PFSK-1 (cell line): ENCODE measurements around the gene NUSAP1.
A peak's percentile ranks its signal among the peaks of the same experiment; 100 is the strongest.

Source experiments
- FOXP2 ChIP-seq: optimal IDR thresholded peaks from 2 replicates; pipeline ENCODE3; 2011; ENCODE audit warnings: borderline replicate concordance, control low read depth, inconsistent platforms; ENCODE audit not compliant: insufficient read depth; ENCODE audit errors: extremely low read length, extremely low read depth
- POLR2AphosphoS5 ChIP-seq: IDR thresholded peaks from 2 replicates; pipeline ENCODE4 v1.6.1; 2012; ENCODE audit warnings: low read depth, mild to moderate bottlenecking, control low read depth, low read length, moderate library complexity
- REST ChIP-seq, 2 experiments: IDR thresholded peaks; 2 replicates each; pipeline versions ENCODE4 v1.6.1 to v1.8.0; 2011 to 2012; ENCODE audit warnings: low read depth in 2 of 2, low read length in 2 of 2, control low read depth in 1 of 2, inconsistent platforms in 1 of 2, mild to moderate bottlenecking in 1 of 2, moderate library complexity in 1 of 2; ENCODE audit not compliant: insufficient read depth in 1 of 2
- SIN3A ChIP-seq: IDR thresholded peaks from 2 replicates; pipeline ENCODE4 v1.6.1; 2012; ENCODE audit warnings: mild to moderate bottlenecking, low read length, moderate library complexity, borderline replicate concordance; ENCODE audit not compliant: insufficient read depth
- TAF1 ChIP-seq: IDR thresholded peaks from 2 replicates; pipeline ENCODE4 v1.6.1; 2012; ENCODE audit warnings: low read length, control low read depth, borderline replicate concordance; ENCODE audit not compliant: insufficient read depth

NUSAP1 gene

GRCh38 chr15:41408234-41408641, 75.6 kb downstream of the NUSAP1 start:
- TF ChIP-seq TAF1 (no peak), REST (IDR thresholded peaks at IDR 0.05; ENCODE audit: insufficient read depth in 1 of 2, low read depth in 2 of 2, low read length in 2 of 2) (no peak), FOXP2 (no peak), POLR2AphosphoS5 (no peak), SIN3A (no peak)

DNA sequence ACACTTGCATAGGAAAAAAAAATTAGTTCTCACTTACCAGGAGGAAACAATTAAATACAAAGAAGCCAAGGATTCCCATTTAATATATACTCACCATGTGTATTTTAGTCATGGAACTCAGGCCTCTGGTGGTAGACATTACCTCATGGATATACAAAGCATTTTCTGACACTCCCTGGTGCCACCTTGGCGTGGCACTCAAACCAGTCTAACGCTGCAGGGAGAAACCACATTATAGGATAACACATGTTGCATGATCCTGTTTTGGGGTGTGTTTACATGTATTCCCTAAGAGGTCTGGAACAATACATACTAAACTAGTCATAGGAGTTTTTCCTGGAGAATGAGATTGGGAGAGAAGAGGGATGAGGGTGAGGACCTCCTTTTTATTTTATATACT, 78.3 kb downstream of the NUSAP1 start:
- TF ChIP-seq POLR2AphosphoS5: no peak

DNA sequence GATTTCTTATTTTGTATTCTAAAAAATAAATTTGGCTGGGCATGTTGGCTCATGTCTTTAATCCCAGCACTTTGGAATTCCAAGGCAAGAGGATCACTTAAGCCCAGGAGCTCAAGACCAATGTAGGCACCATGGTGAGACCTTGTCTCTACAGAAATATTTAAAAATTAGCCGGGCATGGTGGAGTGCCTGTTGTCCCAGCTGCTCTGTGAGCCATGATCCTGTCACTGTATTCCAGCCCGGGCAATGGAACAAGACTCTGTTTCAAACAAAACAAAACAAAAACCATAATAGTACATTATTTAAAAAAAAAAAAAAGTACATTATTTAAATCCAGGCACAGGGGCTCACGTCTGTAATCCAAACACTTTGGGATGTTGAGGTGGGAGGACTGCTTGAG, 78.8 kb downstream of the NUSAP1 start:
- no peak for TF ChIP-seq POLR2AphosphoS5
- no peak for TF ChIP-seq TAF1
- no peak for TF ChIP-seq SIN3A
- TF ChIP-seq REST (IDR thresholded peaks at IDR 0.05; ENCODE audit: insufficient read depth in 1 of 2, low read depth in 2 of 2, low read length in 2 of 2): no peak
- TF ChIP-seq FOXP2: no peak

- TF ChIP-seq REST (IDR thresholded peaks at IDR 0.05; ENCODE audit: insufficient read depth in 1 of 2, low read depth in 2 of 2, low read length in 2 of 2) (no peak), FOXP2 (no peak), TAF1 (no peak), SIN3A (no peak; the same call in 1 of the 2 replicates), POLR2AphosphoS5 (no peak)
Observed at GRCh38 chr15:41416128-41416741, 83.6 kb downstream of the NUSAP1 start.

DNA sequence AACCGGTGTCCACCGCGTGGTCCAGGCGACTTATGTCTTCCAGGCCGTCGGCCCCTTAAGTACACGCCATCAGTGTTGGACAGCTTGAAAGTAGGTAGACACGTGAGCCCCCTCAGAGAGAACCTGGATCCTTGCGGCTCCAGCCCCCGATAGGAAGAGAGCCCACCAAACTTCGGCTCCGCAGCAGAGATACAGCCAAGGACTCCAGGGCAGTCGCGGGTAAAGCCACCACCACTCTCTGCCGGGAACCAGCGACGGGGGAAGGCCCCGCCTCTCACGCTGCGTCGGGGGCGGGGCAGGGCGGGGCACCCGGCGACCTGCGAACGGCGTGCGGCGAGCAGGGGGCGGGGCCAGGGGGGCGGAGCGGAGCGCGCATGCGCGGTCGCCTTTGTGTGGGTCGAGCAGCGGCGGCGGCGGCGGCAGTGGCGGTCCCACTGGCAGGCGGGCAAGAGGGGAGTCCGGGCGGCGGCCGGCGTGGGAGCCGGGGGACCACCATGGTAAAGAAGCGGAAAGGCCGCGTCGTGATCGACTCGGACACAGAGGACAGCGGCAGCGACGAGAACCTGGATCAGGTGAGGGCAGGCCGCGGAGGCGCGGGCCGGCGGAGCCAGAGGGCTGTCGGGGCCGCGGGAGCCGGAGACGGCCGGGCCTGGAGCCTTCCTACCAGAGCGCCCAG, 84.2 kb downstream of the NUSAP1 start, which contains the start of gene RTF1:
TSS of gene RTF1 (plus strand) at position 354 of the 676 bp plus-strand sequence. CDS start at position 375, 21 bp downstream.
- TF ChIP-seq TAF1 (peak; percentile 97), REST (IDR thresholded peaks at IDR 0.05; ENCODE audit: insufficient read depth in 1 of 2, low read depth in 2 of 2, low read length in 2 of 2) (peak; percentile 46 to 59; a peak in 3 of 4 replicates), FOXP2 (peak; percentile 90), SIN3A (no peak), POLR2AphosphoS5 (peak; percentile 98)
